GM18517 (cell line): Measurements from ENCODE around the gene LNX2.

ENCODE experiments used
- ATAC-seq: cut with Tn5 transposase; IDR thresholded peaks from one replicate; pipeline ENCODE4 v1.9.1; 2021; ENCODE audit warnings: mild to moderate bottlenecking, moderate library complexity; ENCODE audit not compliant: unreplicated experiment

The LNX2 gene

GRCh38 chr13:27516103-27516502 lies 104.2 kb downstream of the LNX2 start:
- ATAC-seq: no peak

GRCh38 chr13:27510082-27510481 lies 110.2 kb downstream of the LNX2 start:
- no peak for ATAC-seq

DNA sequence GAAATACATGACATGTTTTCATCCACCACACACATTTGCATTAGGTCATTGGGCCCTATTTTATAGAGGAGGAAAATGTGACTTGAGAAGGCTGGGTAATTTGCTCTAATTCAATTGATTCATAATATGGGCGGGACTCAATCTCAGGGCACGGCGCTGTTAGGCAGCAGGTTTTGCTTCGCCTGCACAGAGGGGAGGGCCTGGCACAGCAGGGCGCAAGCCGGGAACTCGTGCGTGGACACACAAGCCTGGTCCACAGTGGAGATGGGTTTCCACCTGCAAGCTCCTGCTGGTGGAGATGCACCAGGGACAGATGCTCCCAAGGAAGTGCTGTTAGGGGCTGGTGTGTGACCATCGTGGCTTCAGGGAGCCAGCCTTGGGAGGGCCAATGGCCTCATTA lies 111.5 kb downstream of the LNX2 start:
- no peak for ATAC-seq

DNA sequence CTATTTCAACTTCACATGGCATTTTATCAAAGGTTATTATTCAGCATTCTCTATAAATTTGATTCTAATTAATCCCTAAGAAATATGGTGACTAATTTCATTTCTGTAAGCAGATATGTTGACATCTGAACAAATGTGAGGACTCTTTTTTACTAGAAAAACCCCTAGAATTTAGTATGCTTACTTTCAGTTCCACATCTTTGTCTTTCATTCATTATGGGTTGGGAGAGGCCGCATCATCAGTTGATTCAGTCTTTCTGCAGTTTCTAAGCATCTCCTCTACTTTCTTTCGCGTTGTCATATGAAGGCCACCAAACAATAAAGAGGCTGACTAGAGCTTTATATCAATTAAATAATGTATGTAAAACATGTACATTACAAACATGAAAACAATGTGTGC lies 114.5 kb downstream of the LNX2 start:
- ATAC-seq: no peak

DNA sequence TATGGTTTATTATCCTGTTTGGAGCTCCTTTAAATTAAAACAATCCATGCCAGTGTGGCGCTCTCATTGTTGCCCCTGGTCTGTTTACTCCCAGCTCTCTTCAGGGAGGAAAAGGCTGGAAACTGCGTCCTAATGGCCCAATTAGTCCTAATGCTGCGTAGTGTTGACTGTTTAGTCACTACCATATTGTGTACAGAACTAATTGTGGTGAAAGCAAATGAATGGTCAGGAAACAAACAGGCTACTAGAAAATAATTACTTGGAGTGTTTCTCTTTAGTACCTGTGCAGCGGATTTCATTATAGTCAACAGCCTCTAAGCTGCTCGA lies 115.5 kb downstream of the LNX2 start:
- ATAC-seq: no peak

- no peak for ATAC-seq
Observed at GRCh38 chr13:27504128-27504867, 116.0 kb downstream of the LNX2 start.

GRCh38 chr13:27500806-27501534 lies 119.4 kb downstream of the LNX2 start:
- no peak for ATAC-seq

DNA sequence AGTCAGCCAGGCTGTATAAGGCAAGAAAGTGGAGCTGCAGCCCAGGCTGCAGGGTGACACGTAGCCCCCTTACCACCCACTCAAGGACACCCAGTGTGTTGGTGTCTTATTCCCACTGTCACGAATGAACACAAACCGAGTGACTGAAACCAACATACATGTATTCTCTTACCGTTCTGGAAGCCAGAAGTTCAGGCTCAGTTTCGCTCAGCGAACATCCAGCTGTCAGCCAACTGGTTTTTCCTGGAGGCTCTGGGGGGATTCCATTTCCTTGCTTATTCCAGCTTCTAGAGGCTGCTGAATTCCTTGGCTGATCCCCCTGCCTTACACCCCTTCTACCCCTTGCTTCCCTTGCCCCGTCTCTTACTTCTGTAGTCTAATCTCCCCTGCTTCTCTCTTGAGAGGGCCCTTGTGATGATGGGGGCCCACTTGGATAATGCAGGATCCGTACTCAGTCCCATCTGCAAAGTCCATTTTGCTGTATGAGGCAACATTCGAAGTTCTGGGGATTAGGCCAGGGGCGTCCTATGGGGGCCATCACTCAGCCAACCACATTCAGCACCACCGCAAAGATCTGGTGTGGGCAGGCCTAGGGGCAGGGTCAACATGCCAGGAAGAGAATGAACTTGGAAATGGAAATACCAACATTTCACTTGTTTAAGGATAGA lies 122.6 kb downstream of the LNX2 start:
- ATAC-seq: no peak

- no peak for ATAC-seq
Observed at GRCh38 chr13:27496536-27497273, 123.6 kb downstream of the LNX2 start.

DNA sequence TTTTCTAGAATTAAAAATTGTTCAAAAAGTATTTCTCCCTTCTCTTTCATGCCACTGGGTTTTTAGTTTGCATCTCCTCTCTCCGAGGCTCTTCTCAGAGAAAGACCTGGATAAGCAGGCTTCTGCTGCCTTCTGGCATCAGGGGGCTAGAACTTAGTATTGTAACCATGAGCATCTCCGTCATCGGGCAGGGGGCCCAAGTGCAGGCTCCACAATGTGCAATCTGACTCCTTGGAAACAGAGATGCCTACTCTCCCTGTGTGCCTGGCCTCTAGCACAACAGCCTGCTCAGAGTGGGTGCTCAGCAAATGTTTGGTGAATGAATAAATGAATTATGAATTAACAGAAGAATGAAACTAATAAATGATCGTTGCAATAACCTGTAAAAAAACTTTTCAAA lies 124.3 kb downstream of the LNX2 start:
- ATAC-seq: no peak
